KMS-11 (cell line): ENCODE data around the gene LDLR.
"Not testable (repeated sequence)": the region's sequence is repeated elsewhere in the genome, so short reads cannot be mapped to it uniquely, and the experiment has no call there.

Source experiments
- H2AFZ ChIP-seq: fragments of 200-600 bp; sonication (generic); 2 replicates; pipeline ENCODE4 v1.6.1; 2016; ENCODE audit warnings: antibody characterized with exemption, mixed run types, low read depth
- H3K27ac ChIP-seq: fragments of 200-600 bp; sonication (generic); 2 replicates; pipeline ENCODE4 v1.6.1; 2016; ENCODE audit warnings: mild to moderate bottlenecking, mixed run types
- H3K27me3 ChIP-seq: fragments of 200-600 bp; sonication (generic); 2 replicates; pipeline ENCODE4 v1.6.1; 2017; ENCODE audit warnings: mild to moderate bottlenecking, low read depth, mixed run types, moderate library complexity; ENCODE audit not compliant: insufficient read depth
- H3K36me3 ChIP-seq: fragments of 200-600 bp; sonication (generic); 2 replicates; pipeline ENCODE4 v1.6.1; 2017; ENCODE audit warnings: mild to moderate bottlenecking, mixed run types; ENCODE audit not compliant: insufficient read depth
- H3K4me1 ChIP-seq: fragments of 200-600 bp; sonication (generic); 2 replicates; pipeline ENCODE4 v1.6.1; 2016; ENCODE audit warnings: mild to moderate bottlenecking, low read depth, mixed run types; ENCODE audit not compliant: poor library complexity, severe bottlenecking
- H3K4me2 ChIP-seq: fragments of 200-600 bp; sonication (generic); 2 replicates; pipeline ENCODE4 v1.7.0; 2016; ENCODE audit warnings: mild to moderate bottlenecking, mixed run types
- H3K4me3 ChIP-seq: fragments of 200-600 bp; sonication (generic); IDR thresholded peaks from 2 replicates; pipeline ENCODE4 v1.6.1; 2017; ENCODE audit warnings: low read depth, low read length, mixed read lengths; ENCODE audit not compliant: insufficient read depth
- H3K79me2 ChIP-seq: fragments of 200-600 bp; sonication (generic); 2 replicates; pipeline ENCODE4 v1.6.1; 2016; ENCODE audit warnings: low read depth, mixed run types; ENCODE audit not compliant: insufficient read depth
- H3K9ac ChIP-seq: fragments of 200-600 bp; sonication (generic); 2 replicates; pipeline ENCODE4 v1.6.1; 2016; ENCODE audit warnings: mild to moderate bottlenecking, mixed run types
- H4K20me1 ChIP-seq: fragments of 200-600 bp; sonication (generic); 2 replicates; pipeline ENCODE4 v1.6.1; 2016; ENCODE audit warnings: mild to moderate bottlenecking, mixed run types; ENCODE audit not compliant: insufficient read depth
- CTCF ChIP-seq: fragments of 200-600 bp; sonication (generic); conservative IDR thresholded peaks from 2 replicates; pipeline ENCODE4 v1.6.1; 2017; ENCODE audit warnings: low read depth, mild to moderate bottlenecking, antibody characterized with exemption, low read length, moderate library complexity, mixed read lengths

The LDLR gene

GRCh38 chr19:11096210-11096841, 7.1 kb downstream of the LDLR start:
- no peak overlapping the region for H3K4me2 ChIP-seq
- peaks cover 24% of the 10 kb centered on the region; the same call in 1 of the 2 replicates for H3K36me3 ChIP-seq
- H3K79me2 ChIP-seq: peaks cover 96% of the 10 kb centered on the region
- no peak for TF ChIP-seq CTCF
- H2AFZ ChIP-seq: no peak overlapping the region
- H3K27ac ChIP-seq: no peak overlapping the region
- H3K4me1 ChIP-seq: peaks cover 56% of the 10 kb centered on the region
- H4K20me1 ChIP-seq: peaks cover 36% of the 10 kb centered on the region
- H3K27me3 ChIP-seq: no peaks in the 10 kb centered on the region
- no peak overlapping the region for H3K9ac ChIP-seq
- H3K4me3 ChIP-seq: no peak overlapping the region

GRCh38 chr19:11097367-11097766, 8.1 kb downstream of the LDLR start:
- H3K4me3 ChIP-seq, H3K4me2 ChIP-seq, H3K27ac ChIP-seq, H3K27me3 ChIP-seq, H3K9ac ChIP-seq, H2AFZ ChIP-seq: not testable (repeated sequence)
- H3K36me3 ChIP-seq: peaks cover 19% of the 10 kb centered on the region; the same call in 1 of the 2 replicates
- peaks cover 30% of the 10 kb centered on the region for H4K20me1 ChIP-seq
- peaks cover 86% of the 10 kb centered on the region for H3K79me2 ChIP-seq
- H3K4me1 ChIP-seq: peaks cover 46% of the 10 kb centered on the region

GRCh38 chr19:11098327-11098726, 9.1 kb downstream of the LDLR start:
- Histone ChIP-seq H3K27ac (no peak overlapping the region), H3K79me2 (peaks cover 76% of the 10 kb centered on the region), H3K4me3 (no peak overlapping the region), H3K4me1 (peaks cover 41% of the 10 kb centered on the region), H3K9ac (no peak overlapping the region), H3K27me3 (no peaks in the 10 kb centered on the region), H4K20me1 (peaks cover 30% of the 10 kb centered on the region), H2AFZ (no peak overlapping the region), H3K4me2 (no peak overlapping the region), H3K36me3 (peaks cover 19% of the 10 kb centered on the region; the same call in 1 of the 2 replicates)
- no peak for TF ChIP-seq CTCF

GRCh38 chr19:11098861-11099260, 9.6 kb downstream of the LDLR start:
- H3K9ac ChIP-seq: no peak overlapping the region
- H3K79me2 ChIP-seq: peaks cover 71% of the 10 kb centered on the region
- H3K27me3 ChIP-seq: no peaks in the 10 kb centered on the region
- peaks cover 19% of the 10 kb centered on the region; the same call in 1 of the 2 replicates for H3K36me3 ChIP-seq
- no peak overlapping the region for H3K4me3 ChIP-seq
- H3K4me2 ChIP-seq: no peak overlapping the region
- no peak overlapping the region for H2AFZ ChIP-seq
- no peak overlapping the region for H3K27ac ChIP-seq
- H3K4me1 ChIP-seq: peaks cover 39% of the 10 kb centered on the region
- peaks cover 24% of the 10 kb centered on the region for H4K20me1 ChIP-seq
- no peak for TF ChIP-seq CTCF

- peaks cover 16% of the 10 kb centered on the region for H4K20me1 ChIP-seq
- H3K27me3 ChIP-seq: no peaks in the 10 kb centered on the region
- no peak overlapping the region for H3K9ac ChIP-seq
- no peak overlapping the region for H3K4me3 ChIP-seq
- H3K79me2 ChIP-seq: peaks cover 59% of the 10 kb centered on the region
- H3K4me1 ChIP-seq: peaks cover 30% of the 10 kb centered on the region
- no peak overlapping the region for H2AFZ ChIP-seq
- no peak overlapping the region for H3K4me2 ChIP-seq
- TF ChIP-seq CTCF: no peak
- H3K27ac ChIP-seq: no peak overlapping the region
- H3K36me3 ChIP-seq: peaks cover 17% of the 10 kb centered on the region; the same call in 1 of the 2 replicates
These were observed 10.8 kb downstream of the LDLR start for GRCh38 chr19:11100049-11100448.
